Subcutaneous abdominal adipose tissue (tissue), 5 donors: ENCODE results near the gene STRBP.
"Not testable (repeated sequence)": the region's sequence is repeated elsewhere in the genome, so short reads cannot be mapped to it uniquely, and the experiment has no call there.

Experiments
- H3K27ac ChIP-seq: one replicate; pipeline ENCODE4 v1.7.0; 2013; ENCODE audit warnings: low read depth, mild to moderate bottlenecking, inconsistent platforms, low read length, moderate library complexity
- H3K27me3 ChIP-seq, 5 donors: one replicate each; pipeline ENCODE4 v1.7.0; 2013; ENCODE audit warnings: low read length in 5 of 5, inconsistent platforms in 1 of 5; ENCODE audit not compliant: control insufficient read depth in 5 of 5, insufficient read depth in 4 of 5
- H3K36me3 ChIP-seq, 5 donors: one replicate each; pipeline ENCODE4 v1.7.0; 2013; ENCODE audit warnings: low read length in 5 of 5; ENCODE audit not compliant: control insufficient read depth in 5 of 5, insufficient read depth in 5 of 5
- H3K4me1 ChIP-seq, 5 donors: one replicate each; pipeline ENCODE4 v1.7.0; 2013; ENCODE audit warnings: low read length in 5 of 5, mild to moderate bottlenecking in 3 of 5, moderate library complexity in 1 of 5; ENCODE audit not compliant: control insufficient read depth in 5 of 5, insufficient read depth in 5 of 5
- H3K4me3 ChIP-seq, 5 donors: one replicate each; pipeline ENCODE4 v1.7.0; 2013; ENCODE audit warnings: low read length in 5 of 5, low read depth in 1 of 5
- H3K9ac ChIP-seq, 5 donors: one replicate each; pipeline ENCODE4 v1.7.0; 2013; ENCODE audit warnings: low read length in 5 of 5, mild to moderate bottlenecking in 4 of 5, moderate library complexity in 3 of 5
- H3K9me3 ChIP-seq, 5 donors: one replicate each; pipeline ENCODE4 v1.7.0; 2013; ENCODE audit warnings: low read length in 5 of 5; ENCODE audit not compliant: control insufficient read depth in 5 of 5
- donor health status: healthy.
- donor health status: healthy.
- donor health status: healthy.
- donor health status: healthy.
- donor health status: healthy.

Gene STRBP

GRCh38 chr9:123253204-123253603 lies 15.2 kb downstream of the STRBP start:
- H3K4me3 ChIP-seq, result no peak overlapping the region

GRCh38 chr9:123251741-123252140 lies 16.6 kb downstream of the STRBP start:
- H3K27ac ChIP-seq, result no peak overlapping the region
- no peak overlapping the region for H3K9ac ChIP-seq
- H3K36me3 ChIP-seq, result no peaks in the 10 kb centered on the region
- no peaks in the 10 kb centered on the region for H3K27me3 ChIP-seq
- H3K4me1 ChIP-seq, result peaks cover 0 to 10% (median 5%) of the 10 kb centered on the region in 5 donors
- H3K4me3 ChIP-seq, result no peak overlapping the region
- H3K9me3 ChIP-seq, result no peaks in the 10 kb centered on the region

More at GRCh38 chr9:123253204-123253603, 15.2 kb downstream of the STRBP start:
- H3K27ac ChIP-seq, result no peak overlapping the region
- H3K9ac ChIP-seq, result no peak overlapping the region
- no peaks in the 10 kb centered on the region for H3K36me3 ChIP-seq
- no peaks in the 10 kb centered on the region for H3K27me3 ChIP-seq
- H3K4me1 ChIP-seq, result peaks cover 0 to 10% (median 5%) of the 10 kb centered on the region in 5 donors
- no peaks in the 10 kb centered on the region for H3K9me3 ChIP-seq

- H3K4me3 ChIP-seq, result no peak overlapping the region
- H3K9ac ChIP-seq, result no peak overlapping the region
- H3K27ac ChIP-seq, result no peak overlapping the region
- peaks cover 0 to 10% (median 5%) of the 10 kb centered on the region in 5 donors for H3K4me1 ChIP-seq
- H3K9me3 ChIP-seq, result no peaks in the 10 kb centered on the region
- no peaks in the 10 kb centered on the region for H3K27me3 ChIP-seq
- H3K36me3 ChIP-seq, result no peaks in the 10 kb centered on the region
Measured at GRCh38 chr9:123251324-123251723, 17.1 kb downstream of the STRBP start.

- H3K36me3 ChIP-seq, result no peaks in the 10 kb centered on the region
- H3K4me1 ChIP-seq, result peaks cover 0 to 10% (median 5%) of the 10 kb centered on the region in 5 donors
- H3K27me3 ChIP-seq, result no peaks in the 10 kb centered on the region
- no peak overlapping the region for H3K27ac ChIP-seq
- H3K9me3 ChIP-seq, result no peaks in the 10 kb centered on the region
- H3K9ac ChIP-seq, result peak overlapping the region in 1 of 5 donors; percentile 7
- H3K4me3 ChIP-seq, result no peak overlapping the region
Measured at GRCh38 chr9:123250504-123250903, 17.9 kb downstream of the STRBP start.

- not testable (repeated sequence) for H3K4me1 ChIP-seq, H3K9ac ChIP-seq, H3K36me3 ChIP-seq, H3K27ac ChIP-seq, H3K27me3 ChIP-seq, H3K9me3 ChIP-seq, H3K4me3 ChIP-seq
Measured at GRCh38 chr9:123249162-123249561, 19.2 kb downstream of the STRBP start.

- no peaks in the 10 kb centered on the region for H3K9me3 ChIP-seq
- H3K9ac ChIP-seq, result no peak overlapping the region
- no peaks in the 10 kb centered on the region for H3K36me3 ChIP-seq
- no peak overlapping the region for H3K4me3 ChIP-seq
- H3K27me3 ChIP-seq, result no peaks in the 10 kb centered on the region
- H3K4me1 ChIP-seq, result peaks cover 0 to 10% (median 5%) of the 10 kb centered on the region in 5 donors
- H3K27ac ChIP-seq, result no peak overlapping the region
Measured at GRCh38 chr9:123248630-123249029, 19.8 kb downstream of the STRBP start.

GRCh38 chr9:123246534-123246933 lies 21.9 kb downstream of the STRBP start:
- Histone ChIP-seq H3K4me1 (peaks cover 0 to 10% (median 5%) of the 10 kb centered on the region in 5 donors), H3K4me3 (no peak overlapping the region), H3K9ac (no peak overlapping the region), H3K27ac (no peak overlapping the region), H3K27me3 (no peaks in the 10 kb centered on the region), H3K36me3 (no peaks in the 10 kb centered on the region), H3K9me3 (no peaks in the 10 kb centered on the region)

- H3K36me3 ChIP-seq, result no peaks in the 10 kb centered on the region
- no peak overlapping the region for H3K27ac ChIP-seq
- H3K9ac ChIP-seq, result no peak overlapping the region
- no peaks in the 10 kb centered on the region for H3K27me3 ChIP-seq
- H3K9me3 ChIP-seq, result no peaks in the 10 kb centered on the region
- no peaks in the 10 kb centered on the region for H3K4me1 ChIP-seq
- no peak overlapping the region for H3K4me3 ChIP-seq
Measured at GRCh38 chr9:123239726-123240125, 28.7 kb downstream of the STRBP start.

GRCh38 chr9:123238365-123238764 lies 30.0 kb downstream of the STRBP start:
- Histone ChIP-seq H3K9me3 (no peaks in the 10 kb centered on the region), H3K36me3 (no peaks in the 10 kb centered on the region), H3K27me3 (no peaks in the 10 kb centered on the region), H3K4me3 (no peak overlapping the region), H3K4me1 (no peaks in the 10 kb centered on the region), H3K27ac (no peak overlapping the region), H3K9ac (no peak overlapping the region)

GRCh38 chr9:123237220-123237619 lies 31.2 kb downstream of the STRBP start:
- no peak overlapping the region for H3K9ac ChIP-seq
- H3K4me3 ChIP-seq, result no peak overlapping the region
- no peaks in the 10 kb centered on the region for H3K9me3 ChIP-seq
- no peaks in the 10 kb centered on the region for H3K36me3 ChIP-seq
- no peaks in the 10 kb centered on the region for H3K4me1 ChIP-seq
- no peak overlapping the region for H3K27ac ChIP-seq
- no peaks in the 10 kb centered on the region for H3K27me3 ChIP-seq

GRCh38 chr9:123235448-123235847 lies 32.9 kb downstream of the STRBP start:
- Histone ChIP-seq H3K36me3 (no peaks in the 10 kb centered on the region), H3K9ac (no peak overlapping the region), H3K27me3 (no peaks in the 10 kb centered on the region), H3K4me1 (no peaks in the 10 kb centered on the region), H3K4me3 (no peak overlapping the region), H3K27ac (no peak overlapping the region), H3K9me3 (no peaks in the 10 kb centered on the region)
